Stimulated activated memory B cell treated with anti-CD40 and anti-IgM and Interleukin-4, amounts not matched to agents 10 μg/mL and 1 μg/mL and 100 μg/mL, for 72 hours (primary cell): ENCODE results near the gene TNFRSF6B.
A peak's percentile ranks its signal among the peaks of the same experiment; 100 is the strongest.

Experiments
- ATAC-seq: fragments of 150-1000 bp; cut with Tn5 transposase; 2 replicates; pipeline ENCODE4 v1.10.0; 2021
- H3K27ac Mint-ChIP-seq: one replicate; pipeline ENCODE4 v1.8.0; 2022; ENCODE audit warnings: mild to moderate bottlenecking, mixed read lengths
- H3K27me3 Mint-ChIP-seq: one replicate; pipeline ENCODE4 v1.8.0; 2022; ENCODE audit warnings: mixed read lengths
- H3K36me3 Mint-ChIP-seq: one replicate; pipeline ENCODE4 v1.8.0; 2022; ENCODE audit warnings: mixed read lengths
- H3K4me1 Mint-ChIP-seq: one replicate; pipeline ENCODE4 v1.8.0; 2022; ENCODE audit warnings: mixed read lengths
- H3K4me3 Mint-ChIP-seq: one replicate; pipeline ENCODE4 v1.8.0; 2022; ENCODE audit warnings: mild to moderate bottlenecking, moderate library complexity, mixed read lengths
- H3K9me3 Mint-ChIP-seq: one replicate; pipeline ENCODE4 v1.8.0; 2022; ENCODE audit warnings: mixed read lengths

Gene TNFRSF6B

DNA sequence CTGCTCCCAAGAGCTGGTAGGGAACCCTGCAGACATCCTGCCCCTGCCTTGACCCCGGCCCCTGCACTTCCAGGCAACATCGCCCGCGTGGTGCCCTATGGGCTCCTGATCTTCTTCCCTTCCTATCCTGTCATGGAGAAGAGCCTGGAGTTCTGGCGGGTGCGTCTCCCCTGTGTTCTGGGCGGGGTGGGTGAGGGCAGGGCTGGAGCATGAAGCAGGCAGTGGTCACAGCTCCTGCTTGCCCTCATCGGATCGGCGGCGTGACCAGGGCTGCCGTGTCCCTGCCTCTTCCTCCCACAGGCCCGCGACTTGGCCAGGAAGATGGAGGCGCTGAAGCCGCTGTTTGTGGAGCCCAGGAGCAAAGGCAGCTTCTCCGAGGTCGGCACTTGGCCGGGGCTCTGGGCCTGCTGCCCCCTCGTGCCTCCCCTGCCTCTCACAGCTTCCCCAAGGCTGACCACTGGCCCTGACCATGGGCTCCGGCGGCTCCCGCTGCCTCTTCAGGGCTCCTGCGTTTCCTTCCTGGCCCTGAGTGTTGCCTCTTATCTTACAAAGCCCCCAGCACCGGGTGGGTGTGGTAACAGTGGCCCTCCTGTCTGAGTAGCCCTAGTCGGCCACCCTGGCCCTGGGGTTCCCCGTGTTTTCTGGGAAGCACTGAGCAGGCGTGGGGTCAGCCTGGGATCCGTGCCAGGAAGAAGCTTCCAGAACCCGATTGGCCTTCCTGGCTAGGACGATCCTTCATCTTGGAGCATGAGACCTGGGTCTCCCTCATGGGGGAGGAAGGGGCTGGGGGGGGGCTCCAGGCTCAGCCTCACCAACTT lies 8.0 kb upstream of the TNFRSF6B start:
- no peak overlapping the region for H3K4me3 Mint-ChIP-seq
- H3K9me3 Mint-ChIP-seq: no peaks in the 10 kb centered on the region
- H3K36me3 Mint-ChIP-seq: peaks cover under 1% of the 10 kb centered on the region
- no peak for ATAC-seq
- no peaks in the 10 kb centered on the region for H3K27me3 Mint-ChIP-seq
- no peak overlapping the region for H3K27ac Mint-ChIP-seq
- H3K4me1 Mint-ChIP-seq: peaks cover 9% of the 10 kb centered on the region

DNA sequence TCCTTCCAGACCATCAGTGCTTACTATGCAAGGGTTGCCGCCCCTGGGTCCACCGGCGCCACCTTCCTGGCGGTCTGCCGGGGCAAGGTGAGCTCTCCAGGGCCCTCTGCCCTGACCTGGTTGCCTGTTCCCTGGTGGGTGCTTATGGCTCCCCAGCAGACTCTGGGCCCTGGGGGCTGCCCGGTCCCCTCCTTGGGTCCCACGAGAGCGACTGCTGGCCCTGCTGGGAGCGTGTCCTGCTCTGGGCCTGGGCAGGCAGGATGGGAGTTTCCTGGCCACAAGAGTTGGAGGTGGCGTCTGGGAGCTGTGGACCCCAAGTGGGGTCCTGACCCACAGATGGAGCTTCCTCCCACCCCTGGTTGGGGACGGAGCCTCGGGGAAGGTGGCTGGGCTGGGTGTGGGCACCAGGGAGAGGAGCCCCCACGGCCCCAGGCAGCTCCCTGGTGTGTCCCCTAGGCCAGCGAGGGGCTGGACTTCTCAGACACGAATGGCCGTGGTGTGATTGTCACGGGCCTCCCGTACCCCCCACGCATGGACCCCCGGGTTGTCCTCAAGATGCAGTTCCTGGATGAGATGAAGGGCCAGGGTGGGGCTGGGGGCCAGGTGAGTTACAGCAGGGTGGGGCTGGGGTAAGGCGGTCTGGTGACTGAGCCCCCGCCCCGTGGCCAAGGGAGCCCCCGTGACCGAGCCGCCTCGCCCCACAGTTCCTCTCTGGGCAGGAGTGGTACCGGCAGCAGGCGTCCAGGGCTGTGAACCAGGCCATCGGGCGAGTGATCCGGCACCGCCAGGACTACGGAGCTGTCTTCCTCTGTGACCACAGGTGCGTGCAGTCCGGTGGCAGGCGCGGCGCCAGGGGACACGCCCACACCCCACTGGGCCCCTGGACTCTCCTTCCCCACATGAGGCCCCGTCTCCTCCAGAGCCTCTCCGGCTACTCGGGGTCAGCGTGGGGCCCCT lies 7.1 kb upstream of the TNFRSF6B start:
- no peaks in the 10 kb centered on the region for H3K9me3 Mint-ChIP-seq
- H3K27me3 Mint-ChIP-seq: no peaks in the 10 kb centered on the region
- peaks cover 9% of the 10 kb centered on the region for H3K4me1 Mint-ChIP-seq
- H3K36me3 Mint-ChIP-seq: peaks cover 9% of the 10 kb centered on the region
- no peak overlapping the region for H3K4me3 Mint-ChIP-seq
- no peak overlapping the region for H3K27ac Mint-ChIP-seq
- peak; percentile 1 for ATAC-seq

DNA sequence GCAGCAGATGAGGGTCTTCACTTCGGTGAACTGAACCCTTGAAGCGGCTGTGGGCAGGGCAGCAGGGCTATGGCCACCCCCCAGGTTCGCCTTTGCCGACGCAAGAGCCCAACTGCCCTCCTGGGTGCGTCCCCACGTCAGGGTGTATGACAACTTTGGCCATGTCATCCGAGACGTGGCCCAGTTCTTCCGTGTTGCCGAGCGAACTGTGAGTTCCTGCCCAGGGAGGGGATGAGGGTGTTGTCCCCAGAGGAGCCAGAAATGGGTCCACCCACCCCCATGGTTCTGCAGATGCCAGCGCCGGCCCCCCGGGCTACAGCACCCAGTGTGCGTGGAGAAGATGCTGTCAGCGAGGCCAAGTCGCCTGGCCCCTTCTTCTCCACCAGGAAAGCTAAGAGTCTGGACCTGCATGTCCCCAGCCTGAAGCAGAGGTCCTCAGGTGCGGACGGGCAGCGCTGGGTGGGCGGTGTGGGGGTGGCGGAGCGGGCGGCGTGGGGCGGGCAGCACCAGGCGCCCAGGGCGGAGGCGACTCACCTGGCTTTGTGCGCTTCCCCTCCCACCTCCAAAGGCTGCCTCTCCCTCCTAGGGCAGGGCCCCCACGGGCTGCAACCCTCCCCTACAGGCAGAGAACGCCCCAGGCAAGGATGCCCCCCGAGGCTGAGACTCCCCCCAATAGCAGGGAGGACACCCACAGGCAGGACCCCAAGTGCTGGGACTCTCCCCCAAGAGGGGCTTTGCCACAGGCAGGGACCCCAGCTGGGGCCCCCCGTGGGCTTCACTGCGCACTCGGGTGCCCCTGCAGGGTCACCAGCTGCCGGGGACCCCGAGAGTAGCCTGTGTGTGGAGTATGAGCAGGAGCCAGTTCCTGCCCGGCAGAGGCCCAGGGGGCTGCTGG lies 6.2 kb upstream of the TNFRSF6B start:
- H3K27me3 Mint-ChIP-seq: no peaks in the 10 kb centered on the region
- no peak overlapping the region for H3K27ac Mint-ChIP-seq
- no peak for ATAC-seq
- peaks cover 10% of the 10 kb centered on the region for H3K36me3 Mint-ChIP-seq
- no peaks in the 10 kb centered on the region for H3K9me3 Mint-ChIP-seq
- peaks cover 9% of the 10 kb centered on the region for H3K4me1 Mint-ChIP-seq
- H3K4me3 Mint-ChIP-seq: no peak overlapping the region

DNA sequence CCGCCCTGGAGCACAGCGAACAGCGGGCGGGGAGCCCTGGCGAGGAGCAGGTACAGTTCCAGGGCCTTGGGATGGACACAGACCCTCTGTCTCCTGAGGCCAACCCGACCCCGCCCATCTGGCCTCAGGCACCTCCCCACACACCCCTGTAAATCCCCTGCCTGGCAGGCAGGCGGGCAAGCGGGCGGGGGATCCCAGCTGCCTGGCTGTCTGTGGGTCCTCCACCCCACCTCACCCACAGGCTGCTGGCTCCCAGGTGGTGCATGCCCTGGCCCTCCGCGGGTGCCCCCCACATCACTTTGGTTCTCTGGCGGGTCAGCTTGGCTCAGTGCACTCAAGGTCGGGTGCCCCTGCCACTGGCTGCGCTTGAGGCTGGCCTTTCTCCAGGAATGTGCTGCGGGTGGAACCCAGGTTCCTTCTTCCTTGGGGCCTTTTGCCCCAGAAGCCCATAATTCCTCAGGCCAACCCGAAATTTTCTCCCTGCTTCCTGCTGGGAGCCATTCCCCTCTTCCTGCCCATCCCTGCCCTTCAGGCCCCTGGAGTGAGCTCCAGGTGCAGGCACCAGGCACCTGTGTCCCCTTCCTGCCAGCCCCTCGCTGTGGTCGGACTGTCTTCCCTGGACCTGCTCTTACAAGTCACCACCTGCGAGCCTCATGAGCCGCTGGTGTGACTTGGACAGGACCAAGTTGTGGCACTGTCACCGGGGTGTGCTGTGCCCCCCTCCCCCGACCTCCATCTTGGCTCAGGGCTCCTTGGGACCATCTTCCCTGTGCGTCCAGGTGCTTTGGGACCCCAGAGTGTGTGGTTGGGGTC lies 5.3 kb upstream of the TNFRSF6B start:
- H3K9me3 Mint-ChIP-seq: no peaks in the 10 kb centered on the region
- H3K4me1 Mint-ChIP-seq: peaks cover 11% of the 10 kb centered on the region
- peaks cover 10% of the 10 kb centered on the region for H3K36me3 Mint-ChIP-seq
- H3K27ac Mint-ChIP-seq: no peak overlapping the region
- H3K4me3 Mint-ChIP-seq: no peak overlapping the region
- H3K27me3 Mint-ChIP-seq: no peaks in the 10 kb centered on the region
- ATAC-seq: peak; percentile 13

DNA sequence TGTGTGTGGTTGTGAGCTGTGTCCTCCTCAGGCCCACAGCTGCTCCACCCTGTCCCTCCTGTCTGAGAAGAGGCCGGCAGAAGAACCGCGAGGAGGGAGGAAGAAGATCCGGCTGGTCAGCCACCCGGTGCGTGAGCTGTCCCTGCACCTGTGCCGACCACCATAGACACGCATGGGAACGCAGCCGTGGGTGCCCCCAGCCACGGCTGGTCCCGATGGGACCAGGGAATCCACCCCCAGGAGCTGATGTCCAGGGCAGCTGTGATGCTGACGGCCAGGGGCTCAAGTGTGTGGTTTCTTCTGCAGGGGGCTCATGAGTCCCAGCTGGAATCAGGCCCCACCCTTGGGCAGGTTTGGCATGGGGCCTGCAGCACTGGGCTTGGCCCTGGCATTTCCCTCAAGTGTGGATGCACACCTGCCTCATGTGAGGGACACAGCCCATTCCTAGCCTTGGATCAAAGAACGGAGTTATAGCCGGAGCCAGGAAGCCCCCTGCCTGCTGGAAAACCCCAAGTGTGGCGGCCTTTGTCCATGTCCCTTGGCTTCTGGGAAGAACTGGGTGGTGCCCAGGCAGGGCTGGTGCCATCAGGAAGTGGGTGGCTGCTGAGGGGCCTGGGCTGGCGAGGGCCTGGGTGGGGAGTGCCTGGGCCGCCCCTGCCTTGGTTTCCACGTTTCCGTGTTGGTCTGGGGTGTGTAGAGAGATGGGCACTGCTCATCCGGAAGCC lies 4.6 kb upstream of the TNFRSF6B start:
- ATAC-seq: no peak
- H3K27me3 Mint-ChIP-seq: no peaks in the 10 kb centered on the region
- H3K4me1 Mint-ChIP-seq: peaks cover 15% of the 10 kb centered on the region
- peaks cover 10% of the 10 kb centered on the region for H3K36me3 Mint-ChIP-seq
- no peaks in the 10 kb centered on the region for H3K9me3 Mint-ChIP-seq
- H3K4me3 Mint-ChIP-seq: no peak overlapping the region
- H3K27ac Mint-ChIP-seq: no peak overlapping the region

DNA sequence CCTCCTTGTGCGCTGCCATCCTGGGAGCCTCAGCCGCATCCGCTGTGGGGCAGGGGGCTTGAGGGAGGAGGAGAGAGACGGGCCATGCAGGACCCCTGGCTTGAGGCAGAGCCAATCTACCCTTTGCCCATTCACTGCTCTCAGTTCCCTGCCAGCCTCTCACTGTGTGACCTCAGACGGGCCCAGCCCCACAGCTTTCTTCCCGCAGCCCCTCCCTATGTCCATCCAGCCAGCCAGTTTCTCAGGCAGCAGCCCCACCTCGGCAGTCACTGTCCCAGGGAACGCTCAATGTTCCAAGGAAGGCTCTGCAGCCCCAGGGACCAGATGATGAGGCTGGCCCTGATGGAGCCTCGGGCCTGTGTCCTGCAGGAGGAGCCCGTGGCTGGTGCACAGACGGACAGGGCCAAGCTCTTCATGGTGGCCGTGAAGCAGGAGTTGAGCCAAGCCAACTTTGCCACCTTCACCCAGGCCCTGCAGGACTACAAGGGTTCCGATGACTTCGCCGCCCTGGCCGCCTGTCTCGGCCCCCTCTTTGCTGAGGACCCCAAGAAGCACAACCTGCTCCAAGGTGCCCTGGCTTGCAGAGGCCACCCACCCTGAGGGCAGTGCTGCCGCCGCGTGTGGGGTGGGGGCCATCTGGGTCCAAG lies 3.9 kb upstream of the TNFRSF6B start:
- H3K27ac Mint-ChIP-seq: no peak overlapping the region
- no peaks in the 10 kb centered on the region for H3K9me3 Mint-ChIP-seq
- ATAC-seq: no peak
- H3K4me3 Mint-ChIP-seq: no peak overlapping the region
- H3K27me3 Mint-ChIP-seq: no peaks in the 10 kb centered on the region
- H3K4me1 Mint-ChIP-seq: peaks cover 22% of the 10 kb centered on the region
- H3K36me3 Mint-ChIP-seq: peaks cover 10% of the 10 kb centered on the region

DNA sequence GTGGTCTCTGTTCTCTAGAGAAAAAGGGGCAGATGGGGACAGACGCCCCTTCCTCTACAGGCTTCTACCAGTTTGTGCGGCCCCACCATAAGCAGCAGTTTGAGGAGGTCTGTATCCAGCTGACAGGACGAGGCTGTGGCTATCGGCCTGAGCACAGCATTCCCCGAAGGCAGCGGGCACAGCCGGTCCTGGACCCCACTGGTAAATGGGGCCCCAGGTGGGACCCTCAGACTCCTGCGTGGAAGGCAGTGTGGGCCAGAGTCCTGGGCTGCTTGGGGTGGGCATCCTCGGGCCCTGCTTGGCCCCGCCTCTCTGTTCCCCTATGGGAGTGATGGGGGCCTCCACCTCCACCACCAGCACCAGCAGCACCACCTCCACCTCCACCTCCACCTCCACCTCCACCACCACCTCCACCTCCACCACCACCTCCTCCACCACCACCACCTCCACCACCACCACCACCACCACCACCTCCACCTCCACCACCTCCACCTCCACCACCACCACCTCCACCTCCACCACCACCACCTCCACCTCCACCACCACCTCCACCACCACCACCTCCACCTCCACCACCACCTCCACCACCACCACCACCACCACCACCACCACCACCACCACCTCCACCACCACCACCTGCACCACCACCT lies 3.2 kb upstream of the TNFRSF6B start:
- Mint-ChIP-seq H3K4me3 (no peak overlapping the region), H3K4me1 (peaks cover 28% of the 10 kb centered on the region), H3K9me3 (no peaks in the 10 kb centered on the region), H3K36me3 (peaks cover 10% of the 10 kb centered on the region), H3K27me3 (no peaks in the 10 kb centered on the region), H3K27ac (peak overlapping the region; percentile 57)
- ATAC-seq: no peak

DNA sequence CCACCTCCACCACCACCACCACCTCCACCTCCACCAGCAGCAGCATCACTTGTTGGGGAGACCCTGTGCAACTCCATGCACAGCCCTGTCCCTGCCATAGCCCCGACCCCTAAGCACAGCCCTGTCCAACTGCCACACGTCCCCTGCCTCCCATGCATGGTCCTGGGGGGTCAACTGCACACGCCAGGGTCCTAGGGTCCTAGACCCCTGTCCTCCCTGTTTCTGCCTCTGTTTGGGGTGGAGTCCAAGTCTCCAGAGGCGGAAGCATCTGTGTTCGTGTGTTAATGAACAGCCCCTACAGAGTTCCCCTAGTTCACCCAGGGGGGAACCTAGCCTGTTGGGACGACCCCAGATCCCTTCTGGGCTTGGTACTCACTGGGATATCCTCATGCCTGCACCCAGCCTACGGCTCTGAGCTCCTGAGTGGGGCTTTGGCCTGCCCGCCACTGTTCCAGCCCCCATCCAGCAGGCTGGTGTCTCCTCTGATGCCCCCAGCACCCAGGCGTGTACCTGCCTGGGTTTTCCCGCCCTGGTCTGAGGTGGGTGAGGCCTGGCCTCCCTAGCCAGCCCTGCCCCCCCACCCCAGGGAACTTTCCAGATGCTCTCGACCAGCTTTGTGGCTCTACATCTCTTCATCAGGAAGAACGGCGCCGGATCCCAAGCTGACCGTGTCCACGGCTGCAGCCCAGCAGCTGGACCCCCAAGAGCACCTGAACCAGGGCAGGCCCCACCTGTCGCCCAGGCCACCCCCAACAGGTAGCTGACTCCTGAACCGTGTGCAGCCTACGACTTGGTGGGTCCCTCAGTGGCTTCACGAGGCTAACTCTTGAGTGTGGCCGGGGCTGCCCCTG lies 2.5 kb upstream of the TNFRSF6B start:
- peak overlapping the region; percentile 26 for H3K4me3 Mint-ChIP-seq
- no peaks in the 10 kb centered on the region for H3K27me3 Mint-ChIP-seq
- H3K27ac Mint-ChIP-seq: peak overlapping the region; percentile 57
- H3K9me3 Mint-ChIP-seq: no peaks in the 10 kb centered on the region
- peaks cover 31% of the 10 kb centered on the region for H3K4me1 Mint-ChIP-seq
- ATAC-seq: no peak
- peaks cover 10% of the 10 kb centered on the region for H3K36me3 Mint-ChIP-seq

DNA sequence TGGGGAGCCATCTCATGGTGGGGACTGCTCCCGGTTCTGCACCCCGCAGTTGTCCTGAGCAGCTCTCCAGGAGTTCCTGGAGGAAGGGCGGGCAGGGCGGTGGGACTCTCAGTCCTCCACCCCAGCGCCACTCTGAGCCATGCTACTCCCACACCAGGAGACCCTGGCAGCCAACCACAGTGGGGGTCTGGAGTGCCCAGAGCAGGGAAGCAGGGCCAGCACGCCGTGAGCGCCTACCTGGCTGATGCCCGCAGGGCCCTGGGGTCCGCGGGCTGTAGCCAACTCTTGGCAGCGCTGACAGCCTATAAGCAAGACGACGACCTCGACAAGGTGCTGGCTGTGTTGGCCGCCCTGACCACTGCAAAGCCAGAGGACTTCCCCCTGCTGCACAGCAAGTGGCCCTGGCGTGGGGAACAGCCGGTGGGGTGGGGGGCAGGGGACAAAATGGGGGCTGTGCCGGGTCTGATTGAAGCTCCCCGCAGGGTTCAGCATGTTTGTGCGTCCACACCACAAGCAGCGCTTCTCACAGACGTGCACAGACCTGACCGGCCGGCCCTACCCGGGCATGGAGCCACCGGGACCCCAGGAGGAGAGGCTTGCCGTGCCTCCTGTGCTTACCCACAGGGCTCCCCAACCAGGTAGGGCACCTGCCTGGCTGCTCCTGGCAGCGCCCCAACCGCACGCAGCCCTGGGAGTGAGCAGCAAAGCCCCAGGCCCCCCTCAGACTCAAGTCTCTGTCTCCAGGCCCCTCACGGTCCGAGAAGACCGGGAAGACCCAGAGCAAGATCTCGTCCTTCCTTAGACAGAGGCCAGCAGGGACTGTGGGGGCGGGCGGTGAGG lies 1.6 kb upstream of the TNFRSF6B start:
- Mint-ChIP-seq H3K4me3 (no peak overlapping the region), H3K36me3 (peaks cover 10% of the 10 kb centered on the region), H3K27me3 (no peaks in the 10 kb centered on the region), H3K9me3 (no peaks in the 10 kb centered on the region), H3K27ac (no peak overlapping the region), H3K4me1 (peaks cover 39% of the 10 kb centered on the region)
- ATAC-seq: no peak

DNA sequence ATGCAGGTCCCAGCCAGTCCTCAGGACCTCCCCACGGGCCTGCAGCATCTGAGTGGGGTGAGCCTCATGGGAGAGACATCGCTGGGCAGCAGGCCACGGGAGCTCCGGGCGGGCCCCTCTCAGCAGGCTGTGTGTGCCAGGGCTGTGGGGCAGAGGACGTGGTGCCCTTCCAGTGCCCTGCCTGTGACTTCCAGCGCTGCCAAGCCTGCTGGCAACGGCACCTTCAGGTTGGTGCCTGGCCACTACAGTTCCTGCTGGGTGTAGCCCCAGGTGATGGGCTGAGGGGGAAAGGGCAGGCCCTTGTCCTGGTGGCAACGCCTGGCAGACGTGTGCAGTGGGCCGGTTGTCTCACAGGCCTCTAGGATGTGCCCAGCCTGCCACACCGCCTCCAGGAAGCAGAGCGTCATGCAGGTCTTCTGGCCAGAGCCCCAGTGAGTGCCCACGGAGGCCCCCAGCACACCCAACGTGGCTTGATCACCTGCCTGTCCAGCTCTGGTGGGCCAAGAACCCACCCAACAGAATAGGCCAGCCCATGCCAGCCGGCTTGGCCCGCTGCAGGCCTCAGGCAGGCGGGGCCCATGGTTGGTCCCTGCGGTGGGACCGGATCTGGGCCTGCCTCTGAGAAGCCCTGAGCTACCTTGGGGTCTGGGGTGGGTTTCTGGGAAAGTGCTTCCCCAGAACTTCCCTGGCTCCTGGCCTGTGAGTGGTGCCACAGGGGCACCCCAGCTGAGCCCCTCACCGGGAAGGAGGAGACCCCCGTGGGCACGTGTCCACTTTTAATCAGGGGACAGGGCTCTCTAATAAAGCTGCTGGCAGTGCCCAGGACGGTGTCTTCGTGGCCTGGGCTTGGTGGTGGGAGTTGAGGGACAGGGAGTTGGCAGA lies 787 bp upstream of the TNFRSF6B start:
- Mint-ChIP-seq H3K4me1 (peaks cover 48% of the 10 kb centered on the region), H3K36me3 (peaks cover 10% of the 10 kb centered on the region), H3K9me3 (no peaks in the 10 kb centered on the region), H3K4me3 (no peak overlapping the region), H3K27me3 (no peaks in the 10 kb centered on the region), H3K27ac (no peak overlapping the region)
- no peak for ATAC-seq

DNA sequence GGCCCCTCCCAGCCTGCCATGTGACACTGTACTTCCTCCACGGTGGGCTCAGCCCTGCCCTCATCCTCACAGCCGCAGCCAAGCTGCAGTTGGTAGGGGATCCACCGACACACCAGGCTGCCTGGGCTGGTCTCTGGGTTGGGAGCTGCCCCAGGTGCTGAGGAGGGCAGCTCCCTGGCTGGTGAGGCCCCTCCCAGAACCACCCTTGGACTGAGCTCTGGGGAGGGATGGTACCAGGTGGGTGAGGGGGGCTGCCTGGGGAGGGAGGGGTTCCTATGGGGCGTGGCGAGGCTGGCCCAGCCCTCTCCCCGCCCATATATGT lies 185 bp upstream of the TNFRSF6B start:
- Mint-ChIP-seq H3K27me3 (no peaks in the 10 kb centered on the region), H3K4me3 (no peak overlapping the region), H3K4me1 (peaks cover 44% of the 10 kb centered on the region), H3K9me3 (no peaks in the 10 kb centered on the region), H3K36me3 (peaks cover 10% of the 10 kb centered on the region), H3K27ac (no peak overlapping the region)
- ATAC-seq: peak; percentile 22
